Measurements from ENCODE around the gene CCDC85C. TPM values are rescaled to one million over a fixed set of nuclear protein-coding genes. Genes with fewer than 3 reads are reported as not detected.
A peak's percentile ranks its signal among the peaks of the same experiment; 100 is the strongest.
"Not testable (repeated sequence)": the region's sequence is repeated elsewhere in the genome, so short reads cannot be mapped to it uniquely, and the experiment has no call there.

Gene CCDC85C
- total and polyA plus RNA-seq, 4 donors = 8.4 to 34.5 (median 25.0) TPM

DNA sequence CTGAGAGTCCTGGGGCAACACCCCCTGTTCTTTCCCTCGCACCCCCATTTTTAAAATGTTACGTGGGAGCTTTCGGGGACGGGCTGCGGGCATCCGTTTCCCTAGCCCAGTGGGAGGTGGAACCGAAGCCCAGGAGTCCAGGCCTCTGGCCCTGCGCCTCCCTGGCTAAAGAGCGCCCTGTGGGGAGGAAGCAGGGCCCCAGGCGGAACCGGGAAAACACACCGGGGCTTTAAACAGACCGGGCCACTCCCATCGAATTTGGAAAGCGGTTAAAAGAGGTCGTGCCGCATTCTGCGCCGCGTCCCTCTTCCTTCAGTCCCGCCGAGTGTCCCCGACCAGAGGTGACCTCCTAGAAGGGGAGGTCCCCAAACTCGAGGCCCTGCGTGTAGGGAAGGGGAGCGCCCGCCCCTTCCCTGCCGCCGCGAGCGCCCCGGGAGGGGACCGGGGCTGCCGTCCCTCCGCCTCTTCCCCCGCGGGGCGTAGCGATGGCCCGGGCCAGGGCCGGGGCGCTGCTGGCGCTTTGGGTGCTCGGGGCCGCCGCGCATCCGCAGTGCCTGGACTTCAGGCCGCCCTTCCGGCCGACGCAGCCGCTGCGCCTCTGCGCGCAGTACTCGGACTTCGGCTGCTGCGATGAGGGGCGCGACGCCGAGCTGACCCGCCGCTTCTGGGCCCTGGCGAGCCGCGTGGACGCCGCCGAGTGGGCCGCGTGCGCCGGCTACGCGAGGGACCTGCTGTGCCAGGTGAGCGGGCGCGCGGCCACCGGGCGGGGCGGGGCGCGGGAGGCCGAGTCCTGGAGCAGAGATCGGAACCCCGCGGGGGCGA, 40.9 kb upstream of the CCDC85C start, which contains the start of gene HHIPL1:
TSS of gene HHIPL1 (plus strand) at position 407 of the 822 bp plus-strand sequence. CDS start at position 486, 79 bp downstream.
- Histone ChIP-seq H3K27me3 (ENCODE audit: control insufficient read depth, insufficient read depth, low read length) (peaks cover 13% of the 10 kb centered on the region), H3K4me3 (ENCODE audit: low read depth, low read length) (peak within 1 kb of the TSS; percentile 27), H3K36me3 (ENCODE audit: control insufficient read depth, insufficient read depth, low read length) (peaks cover 2% of the 10 kb centered on the region), H3K9me3 (ENCODE audit: control insufficient read depth, insufficient read depth, low read length) (no peaks in the 10 kb centered on the region), H3K4me1 (ENCODE audit: control insufficient read depth, insufficient read depth, low read length) (peaks cover 19% of the 10 kb centered on the region), H3K27ac (ENCODE audit: low read depth, low read length) (no peak within 1 kb of the TSS)
- 5% methylated on average over 91 of the region's 91 CpGs for WGBS (ENCODE audit: insufficient coverage)
- peak in 2 of 6 donors; percentile 28 to 41 for DNase-seq (ENCODE audit: low read depth in 4 of 6, low spot score in 6 of 6)

DNA sequence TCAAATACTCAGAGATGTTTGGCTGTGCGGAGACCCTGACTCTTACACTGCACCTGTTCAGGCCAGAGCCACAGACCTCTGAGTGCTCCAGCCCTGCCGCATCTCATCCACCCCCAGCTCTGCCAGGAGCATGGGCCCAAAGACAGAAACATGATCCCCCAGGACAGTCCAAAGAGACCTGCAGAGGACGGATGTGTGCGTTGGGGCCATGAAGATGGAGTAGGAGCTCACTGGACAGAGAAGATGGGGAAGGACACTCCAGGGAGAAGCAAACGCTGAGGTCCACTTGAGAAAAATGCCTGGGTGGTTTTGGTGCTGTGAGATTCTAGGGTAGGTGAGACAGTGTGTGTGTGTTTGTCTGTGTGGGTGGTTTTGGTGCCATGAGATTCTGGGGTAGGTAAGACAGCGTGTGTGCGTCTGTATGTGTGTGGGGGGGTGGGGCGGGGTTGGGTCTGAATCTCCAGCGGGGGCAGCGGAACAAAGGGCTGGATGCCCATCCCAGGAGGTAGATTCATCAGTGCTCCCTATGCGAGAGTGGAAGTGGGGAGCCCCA, 40.1 kb upstream of the CCDC85C start:
- no peak overlapping the region for H3K4me3 ChIP-seq (ENCODE audit: low read depth, low read length)
- H3K27ac ChIP-seq (ENCODE audit: low read depth, low read length) = no peak overlapping the region
- DNase-seq (ENCODE audit: low read depth in 4 of 6, low spot score in 6 of 6) = no peak
- 89% methylated on average over 11 of the region's 11 CpGs for WGBS (ENCODE audit: insufficient coverage)
- peaks cover 19% of the 10 kb centered on the region for H3K4me1 ChIP-seq (ENCODE audit: control insufficient read depth, insufficient read depth, low read length)
- H3K9me3 ChIP-seq (ENCODE audit: control insufficient read depth, insufficient read depth, low read length) = no peaks in the 10 kb centered on the region
- peaks cover 2% of the 10 kb centered on the region for H3K36me3 ChIP-seq (ENCODE audit: control insufficient read depth, insufficient read depth, low read length)
- H3K27me3 ChIP-seq (ENCODE audit: control insufficient read depth, insufficient read depth, low read length) = peaks cover 13% of the 10 kb centered on the region

DNA sequence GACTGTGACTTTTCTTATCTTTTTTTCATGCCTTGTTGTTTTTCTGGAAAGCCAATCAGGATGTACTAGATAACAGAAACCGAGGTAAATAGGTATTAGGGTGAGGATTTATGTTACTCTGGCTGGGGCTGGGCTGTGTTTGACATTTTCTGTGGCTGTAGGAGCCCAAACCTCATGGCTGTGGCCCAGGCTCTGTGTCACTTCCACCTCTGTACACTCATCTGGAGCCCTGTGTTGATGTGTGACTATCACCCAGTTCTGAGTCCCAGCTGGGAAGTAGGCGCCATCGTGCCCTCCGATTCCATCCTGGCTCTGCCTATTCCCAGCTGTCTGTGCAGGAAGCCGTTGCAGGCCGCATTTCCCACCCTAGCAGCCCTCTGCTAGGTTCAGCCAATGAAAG, 39.3 kb upstream of the CCDC85C start:
- H3K36me3 ChIP-seq (ENCODE audit: control insufficient read depth, insufficient read depth, low read length) = peaks cover 2% of the 10 kb centered on the region
- no peaks in the 10 kb centered on the region for H3K9me3 ChIP-seq (ENCODE audit: control insufficient read depth, insufficient read depth, low read length)
- H3K27ac ChIP-seq (ENCODE audit: low read depth, low read length) = no peak overlapping the region
- peaks cover 19% of the 10 kb centered on the region for H3K4me1 ChIP-seq (ENCODE audit: control insufficient read depth, insufficient read depth, low read length)
- 73% methylated on average over 5 of the region's 6 CpGs for WGBS (ENCODE audit: insufficient coverage)
- no peak overlapping the region for H3K4me3 ChIP-seq (ENCODE audit: low read depth, low read length)
- DNase-seq (ENCODE audit: low read depth in 4 of 6, low spot score in 6 of 6) = no peak
- H3K27me3 ChIP-seq (ENCODE audit: control insufficient read depth, insufficient read depth, low read length) = peaks cover 13% of the 10 kb centered on the region

DNA sequence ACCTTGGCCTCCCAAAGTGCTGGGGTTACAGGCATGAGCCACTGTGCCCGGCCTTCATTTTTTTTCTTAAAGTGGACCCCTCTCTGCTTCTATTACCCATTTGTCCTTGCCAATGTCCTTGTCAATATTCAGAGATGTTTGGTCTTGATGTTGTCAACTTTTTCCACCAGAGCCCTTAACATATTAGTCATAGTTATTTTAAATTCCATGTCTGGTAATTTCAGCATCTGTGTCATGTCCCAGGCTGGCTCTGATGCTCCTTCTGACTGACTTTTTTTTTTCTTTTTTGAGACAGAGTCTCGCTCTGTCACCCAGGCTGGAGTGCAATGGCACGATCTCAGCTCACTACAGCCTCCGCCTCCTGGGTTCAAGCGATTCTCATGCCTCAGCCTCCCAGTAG, 38.8 kb upstream of the CCDC85C start:
- 93% methylated on average over 4 of the region's 5 CpGs for WGBS (ENCODE audit: insufficient coverage)
- H3K27ac ChIP-seq (ENCODE audit: low read depth, low read length); DNase-seq (ENCODE audit: low read depth in 4 of 6, low spot score in 6 of 6); H3K9me3 ChIP-seq (ENCODE audit: control insufficient read depth, insufficient read depth, low read length); H3K36me3 ChIP-seq (ENCODE audit: control insufficient read depth, insufficient read depth, low read length); H3K4me3 ChIP-seq (ENCODE audit: low read depth, low read length): not testable (repeated sequence)
- H3K27me3 ChIP-seq (ENCODE audit: control insufficient read depth, insufficient read depth, low read length) = peaks cover 13% of the 10 kb centered on the region
- peaks cover 19% of the 10 kb centered on the region for H3K4me1 ChIP-seq (ENCODE audit: control insufficient read depth, insufficient read depth, low read length)

DNA sequence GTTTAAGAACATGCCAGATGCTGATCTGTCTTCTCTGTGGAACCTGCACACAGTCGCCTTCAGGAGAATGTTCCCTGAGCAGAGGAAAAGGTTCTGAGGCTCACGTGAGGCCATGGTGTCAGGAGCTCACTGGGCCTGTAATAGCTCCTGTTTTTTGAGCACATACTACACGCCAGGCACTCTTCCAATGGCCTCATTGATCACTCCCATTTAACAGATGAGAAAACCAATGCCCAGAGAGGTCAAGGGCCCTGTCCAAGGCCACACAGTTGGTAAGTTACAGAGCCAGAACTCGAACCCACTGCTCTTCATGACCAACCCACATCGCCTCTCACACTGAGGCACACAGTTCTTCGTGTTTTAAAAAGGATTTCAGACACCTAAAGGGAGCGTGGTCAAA, 33.6 kb upstream of the CCDC85C start:
- H3K4me3 ChIP-seq (ENCODE audit: low read depth, low read length) = no peak overlapping the region
- no peaks in the 10 kb centered on the region for H3K36me3 ChIP-seq (ENCODE audit: control insufficient read depth, insufficient read depth, low read length)
- H3K9me3 ChIP-seq (ENCODE audit: control insufficient read depth, insufficient read depth, low read length) = no peaks in the 10 kb centered on the region
- H3K4me1 ChIP-seq (ENCODE audit: control insufficient read depth, insufficient read depth, low read length) = peaks cover 11% of the 10 kb centered on the region
- H3K27me3 ChIP-seq (ENCODE audit: control insufficient read depth, insufficient read depth, low read length) = no peaks in the 10 kb centered on the region
- H3K27ac ChIP-seq (ENCODE audit: low read depth, low read length) = no peak overlapping the region
- 91% methylated on average over 7 of the region's 7 CpGs for WGBS (ENCODE audit: insufficient coverage)
- no peak for DNase-seq (ENCODE audit: low read depth in 4 of 6, low spot score in 6 of 6)

DNA sequence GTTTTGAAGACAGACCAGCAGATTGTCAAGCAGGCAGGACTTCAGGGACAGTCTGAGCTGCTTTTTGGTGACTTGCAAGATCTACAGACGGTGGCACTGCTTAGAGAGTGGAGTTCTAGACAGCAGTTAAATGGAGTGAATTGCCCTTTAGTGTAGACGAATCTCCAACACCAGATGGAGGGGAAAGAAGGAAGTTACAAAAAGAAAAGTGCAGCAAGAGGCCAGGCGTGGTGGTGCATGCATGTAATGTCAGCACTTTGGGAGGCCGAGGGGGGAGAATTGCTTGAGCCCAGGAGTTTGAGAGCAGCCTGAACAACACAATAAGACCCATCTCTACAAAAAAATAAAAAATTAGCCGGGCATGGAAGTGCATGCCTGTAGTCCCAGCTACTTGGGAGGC, 32.5 kb upstream of the CCDC85C start:
- DNase-seq (ENCODE audit: low read depth in 4 of 6, low spot score in 6 of 6) = no peak
- no peaks in the 10 kb centered on the region for H3K9me3 ChIP-seq (ENCODE audit: control insufficient read depth, insufficient read depth, low read length)
- 58% methylated on average over 2 of the region's 5 CpGs for WGBS (ENCODE audit: insufficient coverage)
- no peak overlapping the region for H3K27ac ChIP-seq (ENCODE audit: low read depth, low read length)
- H3K27me3 ChIP-seq (ENCODE audit: control insufficient read depth, insufficient read depth, low read length) = no peaks in the 10 kb centered on the region
- H3K36me3 ChIP-seq (ENCODE audit: control insufficient read depth, insufficient read depth, low read length) = no peaks in the 10 kb centered on the region
- no peak overlapping the region for H3K4me3 ChIP-seq (ENCODE audit: low read depth, low read length)
- peaks cover 11% of the 10 kb centered on the region for H3K4me1 ChIP-seq (ENCODE audit: control insufficient read depth, insufficient read depth, low read length)

DNA sequence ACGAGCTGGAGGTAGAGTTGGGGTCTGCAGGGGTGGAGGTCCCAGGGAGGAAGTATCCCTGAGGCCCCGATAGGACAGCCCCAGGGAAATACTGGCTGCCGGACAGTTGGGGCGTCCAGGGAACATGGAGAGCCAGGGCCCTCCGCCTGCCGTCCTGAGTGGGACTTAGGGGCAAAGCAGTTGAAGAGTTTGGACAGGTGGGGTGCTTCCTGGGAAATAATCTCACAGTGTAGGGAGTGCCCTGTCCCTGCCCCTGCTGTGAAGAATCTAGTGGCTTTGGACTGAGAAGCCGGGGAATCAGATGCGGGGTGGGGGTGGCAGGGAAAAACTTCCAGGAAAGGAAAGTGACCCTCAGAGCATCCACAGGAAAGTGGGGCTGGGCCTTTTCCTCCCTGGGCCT, 31.1 kb upstream of the CCDC85C start:
- Histone ChIP-seq H3K4me3 (ENCODE audit: low read depth, low read length) (no peak overlapping the region), H3K4me1 (ENCODE audit: control insufficient read depth, insufficient read depth, low read length) (peaks cover 11% of the 10 kb centered on the region), H3K9me3 (ENCODE audit: control insufficient read depth, insufficient read depth, low read length) (no peaks in the 10 kb centered on the region), H3K36me3 (ENCODE audit: control insufficient read depth, insufficient read depth, low read length) (no peaks in the 10 kb centered on the region), H3K27me3 (ENCODE audit: control insufficient read depth, insufficient read depth, low read length) (no peaks in the 10 kb centered on the region), H3K27ac (ENCODE audit: low read depth, low read length) (no peak overlapping the region)
- WGBS (ENCODE audit: insufficient coverage) = 83% methylated on average over 8 of the region's 8 CpGs
- no peak for DNase-seq (ENCODE audit: low read depth in 4 of 6, low spot score in 6 of 6)

DNA sequence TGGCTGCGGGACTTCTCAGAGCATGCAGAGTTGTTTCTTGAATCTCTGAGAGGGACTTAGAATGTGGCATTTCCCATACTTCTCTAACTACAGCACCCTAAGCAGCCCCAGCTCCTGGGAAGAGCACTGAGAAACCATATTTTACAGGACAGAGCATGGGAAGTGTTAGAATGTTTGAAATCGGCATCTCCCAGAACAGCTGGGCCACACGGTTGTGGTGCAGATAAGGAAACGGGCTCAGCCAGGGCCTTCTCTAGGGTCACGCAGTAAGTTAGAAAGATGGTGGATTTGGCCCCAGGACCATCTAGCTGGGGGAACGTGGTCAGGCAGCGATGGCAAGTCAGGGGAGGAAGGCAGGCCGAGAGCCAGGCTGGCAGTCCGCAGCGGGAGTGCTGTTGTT, 30.4 kb upstream of the CCDC85C start:
- WGBS (ENCODE audit: insufficient coverage) = 76% methylated on average over 6 of the region's 10 CpGs
- H3K27ac ChIP-seq (ENCODE audit: low read depth, low read length) = no peak overlapping the region
- peaks cover 11% of the 10 kb centered on the region for H3K4me1 ChIP-seq (ENCODE audit: control insufficient read depth, insufficient read depth, low read length)
- no peaks in the 10 kb centered on the region for H3K36me3 ChIP-seq (ENCODE audit: control insufficient read depth, insufficient read depth, low read length)
- DNase-seq (ENCODE audit: low read depth in 4 of 6, low spot score in 6 of 6) = no peak
- H3K27me3 ChIP-seq (ENCODE audit: control insufficient read depth, insufficient read depth, low read length) = no peaks in the 10 kb centered on the region
- H3K9me3 ChIP-seq (ENCODE audit: control insufficient read depth, insufficient read depth, low read length) = no peaks in the 10 kb centered on the region
- no peak overlapping the region for H3K4me3 ChIP-seq (ENCODE audit: low read depth, low read length)

DNA sequence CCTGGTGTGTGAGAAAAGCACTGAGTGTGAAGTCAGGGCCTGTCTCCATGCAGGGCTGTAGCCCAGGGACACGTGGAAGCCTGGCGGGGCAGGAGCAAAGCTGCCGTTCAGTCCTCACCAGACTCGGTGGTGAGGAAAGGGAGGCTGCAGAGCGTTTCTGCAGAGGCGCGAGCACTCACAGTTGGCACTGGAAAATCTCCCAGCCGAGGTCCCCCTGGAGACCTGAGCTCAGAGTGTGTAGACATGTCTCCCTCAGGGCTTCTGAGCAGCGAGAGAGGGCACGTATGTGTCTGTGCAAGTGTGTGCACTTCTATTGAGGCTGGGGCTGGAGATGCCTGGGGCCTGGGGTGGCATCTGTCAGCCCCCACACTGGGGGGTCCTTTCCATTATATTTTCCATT, 29.9 kb upstream of the CCDC85C start:
- no peak overlapping the region for H3K27ac ChIP-seq (ENCODE audit: low read depth, low read length)
- H3K4me1 ChIP-seq (ENCODE audit: control insufficient read depth, insufficient read depth, low read length) = peaks cover 14% of the 10 kb centered on the region
- DNase-seq (ENCODE audit: low read depth in 4 of 6, low spot score in 6 of 6) = peak in 1 of 6 donors; percentile 62
- H3K36me3 ChIP-seq (ENCODE audit: control insufficient read depth, insufficient read depth, low read length) = no peaks in the 10 kb centered on the region
- 46% methylated on average over 10 of the region's 10 CpGs for WGBS (ENCODE audit: insufficient coverage)
- H3K9me3 ChIP-seq (ENCODE audit: control insufficient read depth, insufficient read depth, low read length) = no peaks in the 10 kb centered on the region
- no peaks in the 10 kb centered on the region for H3K27me3 ChIP-seq (ENCODE audit: control insufficient read depth, insufficient read depth, low read length)
- no peak overlapping the region for H3K4me3 ChIP-seq (ENCODE audit: low read depth, low read length)

DNA sequence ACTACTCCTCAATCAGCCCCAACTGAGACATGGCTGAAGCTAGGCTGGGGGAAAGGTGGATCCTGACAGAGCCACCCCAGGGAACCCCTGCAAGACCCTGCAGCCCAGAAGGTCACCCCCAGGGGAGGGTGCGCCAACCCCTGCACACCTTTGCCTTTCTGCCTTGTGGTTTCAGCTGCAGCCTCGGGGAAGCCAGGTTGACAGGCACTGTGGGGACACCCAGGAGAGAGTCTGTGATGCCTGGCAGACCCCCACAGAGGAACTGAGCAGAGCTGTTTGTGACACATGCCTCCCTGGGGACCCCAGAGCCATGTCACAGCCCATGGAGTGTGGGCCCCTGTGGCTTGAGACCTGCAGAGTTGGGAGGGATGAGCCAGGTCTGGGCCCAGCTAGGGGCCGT, 29.1 kb upstream of the CCDC85C start:
- no peaks in the 10 kb centered on the region for H3K27me3 ChIP-seq (ENCODE audit: control insufficient read depth, insufficient read depth, low read length)
- H3K4me3 ChIP-seq (ENCODE audit: low read depth, low read length) = no peak overlapping the region
- no peak overlapping the region for H3K27ac ChIP-seq (ENCODE audit: low read depth, low read length)
- H3K36me3 ChIP-seq (ENCODE audit: control insufficient read depth, insufficient read depth, low read length) = no peaks in the 10 kb centered on the region
- WGBS (ENCODE audit: insufficient coverage) = 84% methylated on average over 3 of the region's 3 CpGs
- DNase-seq (ENCODE audit: low read depth in 4 of 6, low spot score in 6 of 6) = no peak
- H3K9me3 ChIP-seq (ENCODE audit: control insufficient read depth, insufficient read depth, low read length) = no peaks in the 10 kb centered on the region
- peaks cover 19% of the 10 kb centered on the region for H3K4me1 ChIP-seq (ENCODE audit: control insufficient read depth, insufficient read depth, low read length)
